K562 (cell line): ENCODE data around the gene DCTD. TPM values are rescaled to one million over a fixed set of nuclear protein-coding genes. Genes with fewer than 3 reads are reported as not detected.

Experiments
- ATAC-seq: fragments of 200-7000 bp; cut with Tn5 transposase; 3 replicates; pipeline ENCODE4 v1.9.1; 2020; ENCODE audit warnings: moderate library complexity
- BruUV-seq: library from RNA; stranded (reverse); fragments of 400-500 nt; replicated peaks from 2 replicates; lab custom pipeline; 2021; lab: Mats Ljungman, UMichigan
- CTCF ChIA-PET: fragments of 300-600 bp; formaldehyde crosslinking; extraction: SDS; loops from one replicate; lab custom pipeline; 2021; ENCODE audit warnings: low intra/inter-chr PET ratio; lab: Yijun Ruan, JAX
- POLR2A ChIA-PET: fragments of 300-600, 350-650 bp; sonication (Branson Sonifier 250); formaldehyde crosslinking; extraction: SDS; loops from one replicate; lab custom pipeline; 2021; ENCODE audit warnings: antibody characterized with exemption, inconsistent platforms; lab: Yijun Ruan, JAX
- DNase-seq, 4 experiments: peaks; one replicate each; pipeline versions ENCODE4 v3.0.0 to v3.0.0-alpha.2; 2011 to 2018; ENCODE audit warnings: low spot score in 3 of 4, mixed read lengths in 3 of 4; ENCODE audit errors: extremely low read depth in 1 of 4
- FAIRE-seq: peaks from 2 replicates; lab custom pipeline; 2011; peaks lifted over from hg19 to GRCh38; lab: Jason Lieb, UNC
- H2AFZ ChIP-seq: 2 replicates; pipeline ENCODE4 v1.6.0; 2011; ENCODE audit warnings: low read depth, low read length, control low read depth, inconsistent platforms
- H3K27ac ChIP-seq: fragments of 200-600 bp; 3 replicates; pipeline ENCODE4 v1.8.0; 2011; ENCODE audit warnings: low read depth, mild to moderate bottlenecking, control low read depth, inconsistent platforms, low read length, moderate library complexity, mixed read lengths; ENCODE audit errors: extremely low read depth
- H3K27me3 ChIP-seq, 2 experiments: fragments of 300-600 bp in 1 of 2; 2 replicates in 1 of 2; 3 replicates in 1 of 2; pipeline versions ENCODE4 v1.6.0 to v1.8.0; 2011; ENCODE audit warnings: inconsistent platforms in 2 of 2, low read length in 2 of 2, mild to moderate bottlenecking in 1 of 2, mixed read lengths in 1 of 2, moderate library complexity in 1 of 2; ENCODE audit not compliant: control insufficient read depth in 2 of 2, insufficient read depth in 2 of 2
- H3K36me3 ChIP-seq: fragments of 300-600 bp; 3 replicates; pipeline ENCODE4 v1.8.0; 2011; ENCODE audit warnings: mild to moderate bottlenecking, low read length, inconsistent platforms; ENCODE audit not compliant: control insufficient read depth, insufficient read depth
- H3K4me1 ChIP-seq, 2 experiments: fragments of 200-600 bp in 1 of 2; replicated peaks in 1 of 2; 2 replicates in 1 of 2; 3 replicates in 1 of 2; pipeline versions ENCODE4 v1.5.1 to v1.8.0; 2011; ENCODE audit warnings: inconsistent platforms in 2 of 2, low read length in 2 of 2, mild to moderate bottlenecking in 1 of 2, mixed read lengths in 1 of 2, moderate library complexity in 1 of 2; ENCODE audit not compliant: control insufficient read depth in 2 of 2, insufficient read depth in 2 of 2
- H3K4me2 ChIP-seq: 2 replicates; pipeline ENCODE4 v1.6.1; 2011; ENCODE audit warnings: low read length, control low read depth, inconsistent platforms, mixed read lengths; ENCODE audit not compliant: insufficient read depth
- H3K4me3 ChIP-seq: fragments of 200-600 bp; sonication (generic), shearing (Covaris generic); 2 replicates; pipeline ENCODE4 v1.5.1; 2016; ENCODE audit warnings: control low read depth, inconsistent platforms
- H3K79me2 ChIP-seq: fragments of 200-600 bp; 3 replicates; pipeline ENCODE4 v1.8.0; 2011; ENCODE audit warnings: low read length, inconsistent platforms; ENCODE audit not compliant: control insufficient read depth, insufficient read depth
- H3K9ac ChIP-seq, 2 experiments: 2 replicates each; pipeline versions ENCODE4 v1.6.0 to v1.6.1; 2011; ENCODE audit warnings: low read depth in 2 of 2, low read length in 2 of 2, control low read depth in 1 of 2, inconsistent platforms in 1 of 2, mild to moderate bottlenecking in 1 of 2, mixed read lengths in 1 of 2; ENCODE audit not compliant: insufficient read depth in 1 of 2
- H3K9me1 ChIP-seq: one replicate; pipeline ENCODE4 v1.6.0; 2011; ENCODE audit warnings: inconsistent platforms, mild to moderate bottlenecking, low read length, moderate library complexity; ENCODE audit not compliant: control insufficient read depth, insufficient read depth
- H3K9me3 ChIP-seq: replicated peaks from 2 replicates; pipeline ENCODE4 v1.5.1; 2011; ENCODE audit warnings: low read depth, low read length, inconsistent platforms; ENCODE audit not compliant: control insufficient read depth, insufficient read depth
- H4K20me1 ChIP-seq: replicated peaks from 2 replicates; pipeline ENCODE4 v1.6.1; 2011; ENCODE audit warnings: low read length, inconsistent platforms, mixed read lengths; ENCODE audit not compliant: control insufficient read depth, insufficient read depth
- ARHGAP35 ChIP-seq: fragments of 450-650 bp; IDR thresholded peaks from 2 replicates; pipeline ENCODE4 v1.6.1; 2018; ENCODE audit not compliant: partially characterized antibody
- ARID2 ChIP-seq: fragments of 450-650 bp; IDR thresholded peaks from 2 replicates; pipeline ENCODE4 v1.6.1; 2017; ENCODE audit warnings: antibody characterized with exemption, mild to moderate bottlenecking
- E2F8 ChIP-seq: fragments of 450-650 bp; IDR thresholded peaks from 2 replicates; pipeline ENCODE4 v1.7.1; 2018; ENCODE audit warnings: mild to moderate bottlenecking, low read depth; ENCODE audit not compliant: partially characterized antibody
- ELF2 ChIP-seq: fragments of 250-450 bp; sonication (Bioruptor Pico); IDR thresholded peaks from 2 replicates; pipeline ENCODE4 v1.5.0; 2021; ENCODE audit warnings: mild to moderate bottlenecking
- FOXA3 ChIP-seq, 2 experiments: fragments of 450-650 bp in 1 of 2; sonication (generic) in 1 of 2; formaldehyde crosslinking; IDR thresholded peaks in 1 of 2; conservative IDR thresholded peaks in 1 of 2; 2 replicates each; pipeline versions ENCODE4 v1.4.0 to v1.8.0; 2020 to 2022; ENCODE audit warnings: mild to moderate bottlenecking in 2 of 2, missing genetic modification reagents in 1 of 2
- FOXP4 ChIP-seq: sonication (generic); formaldehyde crosslinking; IDR thresholded peaks from 2 replicates; pipeline ENCODE4 v1.8.0; 2022; ENCODE audit warnings: mild to moderate bottlenecking, missing genetic modification reagents, borderline replicate concordance
- NUFIP1 ChIP-seq: fragments of 450-650 bp; IDR thresholded peaks from 2 replicates; pipeline ENCODE4 v1.6.1; 2018; ENCODE audit not compliant: partially characterized antibody
- POU5F1 ChIP-seq: fragments of 150-350 bp; IDR thresholded peaks from 2 replicates; pipeline ENCODE4 v1.6.1; 2014; ENCODE audit warnings: borderline replicate concordance, low read length, low read depth, mild to moderate bottlenecking; ENCODE audit not compliant: partially characterized antibody
- RBM34 ChIP-seq: fragments of 200-400 bp; formaldehyde crosslinking; IDR thresholded peaks from 2 replicates; pipeline ENCODE4 v1.6.1; 2018; ENCODE audit warnings: low read length, borderline replicate concordance; ENCODE audit not compliant: insufficient read depth
- RNF2 ChIP-seq: sonication (generic); IDR thresholded peaks from 2 replicates; pipeline ENCODE4 v1.6.1; 2016
- RUNX1 ChIP-seq: sonication (generic); IDR thresholded peaks from 2 replicates; pipeline ENCODE4 v1.6.1; 2016; ENCODE audit warnings: antibody characterized with exemption, low read depth
- SNRNP70 ChIP-seq: fragments of 200-400 bp; formaldehyde crosslinking; optimal IDR thresholded peaks from 2 replicates; pipeline ENCODE3; 2017; ENCODE audit warnings: low read depth, low read length
- THAP12 ChIP-seq: fragments of 250-450 bp; sonication (Bioruptor Pico); IDR thresholded peaks from 2 replicates; pipeline ENCODE4 v1.9.0; 2021; ENCODE audit warnings: mild to moderate bottlenecking, inconsistent platforms
- ZNF212 ChIP-seq: fragments of 450-650 bp; formaldehyde crosslinking; IDR thresholded peaks from 2 replicates; pipeline ENCODE4 v1.4.0; 2020; ENCODE audit warnings: mild to moderate bottlenecking
- WGBS: fragments of 100-300 bp; shearing (Covaris generic); methylation state at CpG from one replicate; pipeline ENCODE4 v1.1.6; 2016; ENCODE audit warnings: low coverage, mixed read lengths; ENCODE audit not compliant: insufficient coverage; ENCODE audit errors: missing lambda C conversion rate; 5-methylcytosine and 5-hydroxymethylcytosine counted together
- in situ Hi-C: fragments of 300-500 bp; cut with MboI; formaldehyde crosslinking; loops from 4 replicates; pipeline ENCODE4 v1.15.0; 2018; ENCODE audit warnings: inconsistent platforms, mixed read lengths
- intact Hi-C: fragments of 100-400 bp; cut with micrococcal nuclease; formaldehyde crosslinking; loops from 2 replicates; pipeline ENCODE4 v1.14.2; 2022
- polyA plus RNA-seq, 8 experiments: library from polyadenylated mRNA; depleted of rRNA in 4 of 8; stranded (reverse) in 5 of 8; unstranded in 3 of 8; fragments of >200 nt; fragmentation: Nextera tagmentation in 2 of 8; fragmentation: Illumina TruSeq in 1 of 8; extraction: Ambion mirVana in 2 of 8; extraction: Trizol in 1 of 8; gene quantifications; 2 replicates each; pipeline versions ENCODE4 v1.2.1 to v1.2.3, GENCODE V29; 2011 to 2014; ENCODE audit warnings: inconsistent platforms in 1 of 8, missing spikeins in 1 of 8
- total RNA-seq, 7 experiments: library from RNA; depleted of rRNA in 6 of 7; stranded (reverse); fragments of >200 nt in 6 of 7; fragmentation: Illumina TruSeq in 2 of 7; extraction: Trizol in 2 of 7; gene quantifications; 2 replicates each; pipeline versions ENCODE4 v1.2.1 to v1.2.3, GENCODE V29; 2011 to 2021; ENCODE audit warnings: low replicate concordance in 1 of 7

Gene DCTD
- total and polyA plus RNA-seq, 9 of the 15 experiments (the other 6 are each of a cell fraction or from before 2014, with no cell fraction given) = 38.7 to 114 (median 76.5) TPM

GRCh38 chr4:182917182-182918043, at the start of gene DCTD (continued):
- TF ChIP-seq ARID2 (no peak), RUNX1 (no peak), E2F8 (no peak), ARHGAP35 (no peak), NUFIP1 (no peak), ELF2 (0 out of 2 replicates have a peak, but pooled peaks have one; percentile 37)

- Histone ChIP-seq H3K4me1 (no peaks in the 10 kb centered on the region), H3K9ac (no peak overlapping the region), H3K27ac (no peak overlapping the region), H3K27me3 (no peaks in the 10 kb centered on the region), H3K4me3 (no peak overlapping the region), H3K9me3 (peaks cover 3% of the 10 kb centered on the region), H3K9me1 (no peaks in the 10 kb centered on the region), H3K36me3 (no peaks in the 10 kb centered on the region), H3K4me2 (no peak overlapping the region), H4K20me1 (no peaks in the 10 kb centered on the region), H2AFZ (no peak overlapping the region)
- 50% methylated on average over 1 of the region's 1 CpG for WGBS
- ChIA-PET POLR2A (no interaction called here), CTCF (no interaction called here)
- BruUV-seq = no TSS peak
- no peak for DNase-seq
- intact Hi-C loops (no loop called here), in situ Hi-C loops (no loop called here)
- ATAC-seq = no peak
- TF ChIP-seq FOXA3 (CRISPR knock-in tag; conservative IDR thresholded peaks at IDR 0.05 in 1 of 2, IDR thresholded peaks at IDR 0.05 in 1 of 2) (no peak), FOXP4 (CRISPR knock-in tag) (no peak), RBM34 (no peak), POU5F1 (no peak), THAP12 (CRISPR knock-in tag) (no peak), ZNF212 (CRISPR knock-in tag) (no peak), SNRNP70 (no peak), RNF2 (no peak)
- TF ChIP-seq, all 486 proteins: peak for 0
- no peaks in the 10 kb centered on the region for H3K79me2 ChIP-seq
- no peak for FAIRE-seq
These were observed 43.6 kb upstream of the DCTD start for GRCh38 chr4:182960746-182961145.
